Skeletal muscle tissue (tissue), 4 donors: ENCODE data around the gene TCERG1L. TPM values are rescaled to one million over a fixed set of nuclear protein-coding genes. Genes with fewer than 3 reads are reported as not detected.
"Not testable (repeated sequence)": the region's sequence is repeated elsewhere in the genome, so short reads cannot be mapped to it uniquely, and the experiment has no call there.

ENCODE experiments used
- H3K27ac ChIP-seq: one replicate; pipeline ENCODE4 v1.7.0; 2013; ENCODE audit warnings: mild to moderate bottlenecking, low read depth, low read length, inconsistent platforms
- H3K27me3 ChIP-seq, 3 donors: one replicate each; pipeline ENCODE4 v1.7.0; 2013; ENCODE audit warnings: low read length in 3 of 3; ENCODE audit not compliant: control insufficient read depth in 3 of 3, insufficient read depth in 3 of 3
- H3K36me3 ChIP-seq, 3 donors: one replicate each; pipeline ENCODE4 v1.7.0; 2013; ENCODE audit warnings: low read length in 3 of 3; ENCODE audit not compliant: control insufficient read depth in 3 of 3, insufficient read depth in 3 of 3
- H3K4me1 ChIP-seq, 3 donors: one replicate each; pipeline ENCODE4 v1.7.0; 2013; ENCODE audit warnings: low read length in 3 of 3, mild to moderate bottlenecking in 3 of 3; ENCODE audit not compliant: control insufficient read depth in 3 of 3, insufficient read depth in 3 of 3
- H3K4me3 ChIP-seq, 3 donors: one replicate each; pipeline ENCODE4 v1.7.0; 2013; ENCODE audit warnings: low read length in 3 of 3
- H3K9ac ChIP-seq, 3 donors: one replicate each; pipeline ENCODE4 v1.7.0; 2013; ENCODE audit warnings: low read length in 3 of 3, mild to moderate bottlenecking in 3 of 3, moderate library complexity in 2 of 3, low read depth in 1 of 3
- H3K9me3 ChIP-seq, 3 donors: one replicate each; pipeline ENCODE4 v1.7.0; 2013; ENCODE audit warnings: low read length in 3 of 3; ENCODE audit not compliant: control insufficient read depth in 3 of 3
- total RNA-seq: library from RNA; depleted of rRNA; stranded (reverse); fragments of >200 nt; gene quantifications from one replicate; pipeline ENCODE4 v1.2.3, GENCODE V29; 2014
- donor health status: Osteomylitis.

TCERG1L gene
- total RNA-seq, 1 donor from 2014 or later: not detected

- Histone ChIP-seq H3K36me3 (no peaks in the 10 kb centered on the region), H3K9ac (no peak overlapping the region), H3K27me3 (peaks cover 8 to 52% (median 29%) of the 10 kb centered on the region in 3 donors), H3K9me3 (no peaks in the 10 kb centered on the region), H3K4me3 (no peak overlapping the region), H3K27ac (no peak overlapping the region), H3K4me1 (peaks cover 0 to 7% (median 0%) of the 10 kb centered on the region in 3 donors)
Measured at GRCh38 chr10:131143425-131144165, 167.9 kb downstream of the TCERG1L start.

GRCh38 chr10:131142517-131143380 lies 168.8 kb downstream of the TCERG1L start:
- Histone ChIP-seq H3K4me1 (peaks cover 0 to 7% (median 0%) of the 10 kb centered on the region in 3 donors), H3K4me3 (no peak overlapping the region), H3K36me3 (no peaks in the 10 kb centered on the region), H3K9me3 (no peaks in the 10 kb centered on the region), H3K27ac (no peak overlapping the region), H3K27me3 (peaks cover 8 to 50% (median 29%) of the 10 kb centered on the region in 3 donors), H3K9ac (no peak overlapping the region)

GRCh38 chr10:131141645-131142516 lies 169.6 kb downstream of the TCERG1L start:
- no peaks in the 10 kb centered on the region for H3K36me3 ChIP-seq
- no peak overlapping the region for H3K27ac ChIP-seq
- H3K27me3 ChIP-seq: peaks cover 7 to 44% (median 29%) of the 10 kb centered on the region in 3 donors
- no peak overlapping the region for H3K4me3 ChIP-seq
- H3K4me1 ChIP-seq: peaks cover 0 to 7% (median 0%) of the 10 kb centered on the region in 3 donors
- no peak overlapping the region for H3K9ac ChIP-seq
- H3K9me3 ChIP-seq: no peaks in the 10 kb centered on the region

GRCh38 chr10:131141207-131141606 lies 170.3 kb downstream of the TCERG1L start:
- H3K9ac ChIP-seq: no peak overlapping the region
- H3K9me3 ChIP-seq: no peaks in the 10 kb centered on the region
- no peak overlapping the region for H3K4me3 ChIP-seq
- peaks cover 4 to 44% (median 26%) of the 10 kb centered on the region in 3 donors for H3K27me3 ChIP-seq
- no peaks in the 10 kb centered on the region for H3K36me3 ChIP-seq
- no peak overlapping the region for H3K27ac ChIP-seq
- H3K4me1 ChIP-seq: peaks cover 0 to 5% (median 0%) of the 10 kb centered on the region in 3 donors

GRCh38 chr10:131140606-131141005 lies 170.9 kb downstream of the TCERG1L start:
- H3K9me3 ChIP-seq: no peaks in the 10 kb centered on the region
- no peak overlapping the region for H3K27ac ChIP-seq
- no peak overlapping the region for H3K9ac ChIP-seq
- H3K36me3 ChIP-seq: no peaks in the 10 kb centered on the region
- peaks cover 4 to 40% (median 24%) of the 10 kb centered on the region in 3 donors for H3K27me3 ChIP-seq
- H3K4me1 ChIP-seq: no peaks in the 10 kb centered on the region
- H3K4me3 ChIP-seq: no peak overlapping the region

GRCh38 chr10:131137223-131137622 lies 174.3 kb downstream of the TCERG1L start:
- Histone ChIP-seq H3K4me3 (no peak overlapping the region), H3K27ac (no peak overlapping the region), H3K36me3 (no peaks in the 10 kb centered on the region), H3K9me3 (no peaks in the 10 kb centered on the region), H3K4me1 (peaks cover 0 to 4% (median 2%) of the 10 kb centered on the region in 3 donors), H3K27me3 (peaks cover 4 to 33% (median 23%) of the 10 kb centered on the region in 3 donors), H3K9ac (no peak overlapping the region)

DNA sequence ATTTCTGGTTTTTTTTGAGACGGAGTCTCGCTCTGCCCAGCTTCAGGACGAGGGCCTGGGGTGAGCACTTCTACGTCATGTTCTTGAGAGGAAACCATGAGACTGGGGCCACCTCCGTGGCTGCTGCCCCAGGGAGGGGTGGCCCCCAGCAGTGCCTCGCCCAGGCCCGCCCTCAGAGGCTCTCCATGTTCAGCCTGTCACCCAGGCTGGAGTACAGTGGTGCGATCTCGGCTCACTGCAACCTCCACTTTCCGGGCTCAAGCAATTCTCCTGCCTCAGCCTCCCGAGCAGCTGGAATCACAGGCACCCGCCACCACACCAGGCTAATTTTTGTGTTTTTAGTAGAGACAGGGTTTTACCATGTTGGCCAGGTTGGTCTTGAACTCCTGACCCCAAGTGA lies 175.2 kb downstream of the TCERG1L start:
- not testable (repeated sequence) for H3K4me3 ChIP-seq, H3K4me1 ChIP-seq, H3K27ac ChIP-seq, H3K36me3 ChIP-seq, H3K9ac ChIP-seq, H3K9me3 ChIP-seq
- H3K27me3 ChIP-seq: peaks cover 4 to 25% (median 21%) of the 10 kb centered on the region in 3 donors

GRCh38 chr10:131135716-131136115 lies 175.8 kb downstream of the TCERG1L start:
- Histone ChIP-seq H3K9ac (no peak overlapping the region), H3K4me3 (no peak overlapping the region), H3K36me3 (no peaks in the 10 kb centered on the region), H3K9me3 (no peaks in the 10 kb centered on the region), H3K4me1 (peaks cover 5 to 7% (median 7%) of the 10 kb centered on the region in 3 donors), H3K27ac (no peak overlapping the region), H3K27me3 (peaks cover 4 to 19% (median 17%) of the 10 kb centered on the region in 3 donors)

- Histone ChIP-seq H3K36me3 (no peaks in the 10 kb centered on the region), H3K27me3 (peaks cover 4 to 16% (median 11%) of the 10 kb centered on the region in 3 donors)
Measured at GRCh38 chr10:131134651-131135050, 176.9 kb downstream of the TCERG1L start.

More at GRCh38 chr10:131134651-131135050, 176.9 kb downstream of the TCERG1L start:
- no peak overlapping the region for H3K4me3 ChIP-seq
- H3K27ac ChIP-seq: no peak overlapping the region
- H3K4me1 ChIP-seq: peaks cover 5 to 7% (median 7%) of the 10 kb centered on the region in 3 donors
- no peaks in the 10 kb centered on the region for H3K9me3 ChIP-seq
- H3K9ac ChIP-seq: no peak overlapping the region
